Testis (tissue), 3 donors: ENCODE data around the gene TP53INP2. TPM values are rescaled to one million over a fixed set of nuclear protein-coding genes. Genes with fewer than 3 reads are reported as not detected.

Experiments
- DNase-seq: peaks from one replicate; pipeline ENCODE4 v3.0.0-alpha.2; 2019
- H3K27ac ChIP-seq, 2 donors: fragments of 200-600 bp; sonication (generic); one replicate each; pipeline ENCODE4 v1.5.1; 2019
- H3K27me3 ChIP-seq: fragments of 200-600 bp; sonication (generic); one replicate; pipeline ENCODE4 v1.5.1; 2019
- H3K36me3 ChIP-seq: fragments of 200-600 bp; sonication (generic); one replicate; pipeline ENCODE4 v1.5.1; 2017; ENCODE audit warnings: low read depth; ENCODE audit errors: missing control alignments
- H3K4me1 ChIP-seq: fragments of 200-600 bp; sonication (generic); one replicate; pipeline ENCODE4 v1.5.1; 2019
- H3K4me3 ChIP-seq, 2 donors: fragments of 200-600 bp; sonication (generic); one replicate each; pipeline ENCODE4 v1.5.1; 2017 to 2019
- H3K9me3 ChIP-seq: fragments of 200-600 bp; sonication (generic); one replicate; pipeline ENCODE4 v1.5.1; 2017
- POLR2A ChIP-seq: fragments of 450-650 bp; IDR thresholded peaks from one replicate; pipeline ENCODE4 v1.6.1; 2017; ENCODE audit warnings: antibody characterized with exemption, mild to moderate bottlenecking, moderate library complexity
- WGBS, 2 donors: methylation state at CpG; one replicate each; pipeline ENCODE4 v1.1.5; 2018; 5-methylcytosine and 5-hydroxymethylcytosine counted together
- intact Hi-C: fragments of 100-400 bp; cut with DNase I; formaldehyde crosslinking; loops from one replicate; pipeline ENCODE4 v1.15.1; 2023; ENCODE audit warnings: low total_unique reads
- polyA plus RNA-seq: library from polyadenylated mRNA; stranded (reverse); fragments of 350-450 nt; fragmentation: Illumina TruSeq; extraction: RNeasy Lipid Tissue Mini Kit (QIAGEN cat#74804); gene quantifications from one replicate; pipeline ENCODE4 v1.2.3, GENCODE V29; 2014; ENCODE audit warnings: low read depth, low replicate concordance; ENCODE audit not compliant: insufficient read depth
- total RNA-seq, 2 donors: library from RNA; depleted of rRNA; stranded (reverse); fragments of >200 nt; gene quantifications; one replicate each; pipeline ENCODE4 v1.2.3, GENCODE V29; 2016
- TF ChIP-seq, protein P1 (sequence below), 3 experiments: fragments of 450-650 bp in 2 of 3; fragments of 200-600 bp in 1 of 3; sonication (generic) in 1 of 3; IDR thresholded peaks; one replicate each; pipeline ENCODE4 v1.5.1; 2016 to 2019; ENCODE audit warnings: antibody characterized with exemption in 3 of 3, mild to moderate bottlenecking in 2 of 3, moderate library complexity in 1 of 3

Gene TP53INP2
- total and polyA plus RNA-seq, 3 donors from 2014 or later, result 35.3 to 59.9 (median 39.9) TPM

- intact Hi-C loops, result no loop called here
- H3K27ac ChIP-seq, result no peak overlapping the region
- WGBS, 2 donors, result 91 to 93% methylated on average over 3 of the region's 3 CpGs
- DNase-seq, result no peak
- H3K27me3 ChIP-seq, result no peaks in the 10 kb centered on the region
- no peaks in the 10 kb centered on the region for H3K4me1 ChIP-seq
- H3K9me3 ChIP-seq, result no peaks in the 10 kb centered on the region
- H3K36me3 ChIP-seq, result no peaks in the 10 kb centered on the region
- no peak overlapping the region for H3K4me3 ChIP-seq
- no peak for TF ChIP-seq POLR2A
These were observed 20.5 kb upstream of the TP53INP2 start for GRCh38 chr20:34683667-34684066.

- Histone ChIP-seq H3K4me1 (no peaks in the 10 kb centered on the region), H3K27me3 (no peaks in the 10 kb centered on the region), H3K36me3 (no peaks in the 10 kb centered on the region), H3K27ac (no peak overlapping the region), H3K4me3 (no peak overlapping the region), H3K9me3 (no peaks in the 10 kb centered on the region)
- 76% methylated on average over 2 of the region's 2 CpGs for WGBS, 2 donors
- TF ChIP-seq, protein P1, sequence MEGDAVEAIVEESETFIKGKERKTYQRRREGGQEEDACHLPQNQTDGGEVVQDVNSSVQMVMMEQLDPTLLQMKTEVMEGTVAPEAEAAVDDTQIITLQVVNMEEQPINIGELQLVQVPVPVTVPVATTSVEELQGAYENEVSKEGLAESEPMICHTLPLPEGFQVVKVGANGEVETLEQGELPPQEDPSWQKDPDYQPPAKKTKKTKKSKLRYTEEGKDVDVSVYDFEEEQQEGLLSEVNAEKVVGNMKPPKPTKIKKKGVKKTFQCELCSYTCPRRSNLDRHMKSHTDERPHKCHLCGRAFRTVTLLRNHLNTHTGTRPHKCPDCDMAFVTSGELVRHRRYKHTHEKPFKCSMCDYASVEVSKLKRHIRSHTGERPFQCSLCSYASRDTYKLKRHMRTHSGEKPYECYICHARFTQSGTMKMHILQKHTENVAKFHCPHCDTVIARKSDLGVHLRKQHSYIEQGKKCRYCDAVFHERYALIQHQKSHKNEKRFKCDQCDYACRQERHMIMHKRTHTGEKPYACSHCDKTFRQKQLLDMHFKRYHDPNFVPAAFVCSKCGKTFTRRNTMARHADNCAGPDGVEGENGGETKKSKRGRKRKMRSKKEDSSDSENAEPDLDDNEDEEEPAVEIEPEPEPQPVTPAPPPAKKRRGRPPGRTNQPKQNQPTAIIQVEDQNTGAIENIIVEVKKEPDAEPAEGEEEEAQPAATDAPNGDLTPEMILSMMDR (IDR thresholded peaks at IDR 0.05), result no peak
- TF ChIP-seq POLR2A, result no peak
- intact Hi-C loops, result no loop called here
- no peak for DNase-seq
These were observed 14.7 kb upstream of the TP53INP2 start for GRCh38 chr20:34689486-34689885.

DNA sequence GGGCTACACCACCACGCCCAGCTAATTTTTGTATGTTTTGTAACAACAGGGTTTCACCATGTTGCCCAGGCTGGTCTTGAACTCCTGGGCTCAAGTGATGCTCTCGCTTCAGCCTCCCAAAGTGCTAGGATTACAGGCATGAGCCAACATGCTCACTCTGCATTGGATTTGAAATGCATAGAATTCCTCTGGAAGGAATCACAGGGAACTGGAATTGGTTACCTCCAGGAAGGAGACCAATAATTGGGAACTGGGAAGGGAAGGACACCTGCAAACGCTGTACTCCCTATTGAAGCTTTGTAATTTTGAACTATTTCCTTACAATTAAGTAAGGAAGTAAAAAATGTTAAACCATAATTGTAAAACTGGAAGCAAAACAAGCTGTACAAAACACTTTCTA is 12.3 kb upstream of the TP53INP2 start:
- no peaks in the 10 kb centered on the region for H3K36me3 ChIP-seq
- H3K4me1 ChIP-seq, result no peaks in the 10 kb centered on the region
- TF ChIP-seq, protein P1 (IDR thresholded peaks at IDR 0.05), result no peak
- TF ChIP-seq POLR2A, result no peak
- no peak overlapping the region for H3K4me3 ChIP-seq
- H3K9me3 ChIP-seq, result no peaks in the 10 kb centered on the region
- intact Hi-C loops, result no loop called here
- DNase-seq, result no peak
- WGBS, 2 donors, result 86 to 92% methylated on average over 3 of the region's 3 CpGs
- H3K27me3 ChIP-seq, result no peaks in the 10 kb centered on the region
- no peak overlapping the region for H3K27ac ChIP-seq

DNA sequence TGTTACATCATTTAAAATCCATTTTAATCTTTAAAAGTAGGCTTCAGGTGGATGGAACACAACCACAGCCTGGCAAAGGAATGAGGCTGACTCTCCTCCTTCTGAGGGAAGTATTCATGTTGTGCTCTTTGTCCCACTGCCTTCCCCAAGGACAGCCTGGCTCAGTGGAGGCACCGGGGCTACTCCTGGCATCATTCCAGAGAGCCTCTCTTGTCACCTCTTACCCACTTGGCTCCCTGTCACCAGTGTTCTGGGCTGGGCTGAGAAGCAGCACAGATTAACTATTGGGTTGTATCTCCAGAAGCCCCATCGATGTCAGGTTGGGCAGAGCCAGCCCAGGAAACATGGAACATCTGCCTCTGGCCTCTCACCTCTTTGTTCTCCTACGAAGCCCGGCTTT is 10.7 kb upstream of the TP53INP2 start:
- TF ChIP-seq, protein P1 (IDR thresholded peaks at IDR 0.05), result no peak
- no peak for TF ChIP-seq POLR2A
- Histone ChIP-seq H3K36me3 (no peaks in the 10 kb centered on the region), H3K4me3 (no peak overlapping the region), H3K9me3 (no peaks in the 10 kb centered on the region), H3K27me3 (no peaks in the 10 kb centered on the region), H3K4me1 (no peaks in the 10 kb centered on the region), H3K27ac (no peak overlapping the region)
- DNase-seq, result no peak
- intact Hi-C loops, result no loop called here
- WGBS, 2 donors, result 41 to 71% methylated on average over 4 of the region's 4 CpGs

DNA sequence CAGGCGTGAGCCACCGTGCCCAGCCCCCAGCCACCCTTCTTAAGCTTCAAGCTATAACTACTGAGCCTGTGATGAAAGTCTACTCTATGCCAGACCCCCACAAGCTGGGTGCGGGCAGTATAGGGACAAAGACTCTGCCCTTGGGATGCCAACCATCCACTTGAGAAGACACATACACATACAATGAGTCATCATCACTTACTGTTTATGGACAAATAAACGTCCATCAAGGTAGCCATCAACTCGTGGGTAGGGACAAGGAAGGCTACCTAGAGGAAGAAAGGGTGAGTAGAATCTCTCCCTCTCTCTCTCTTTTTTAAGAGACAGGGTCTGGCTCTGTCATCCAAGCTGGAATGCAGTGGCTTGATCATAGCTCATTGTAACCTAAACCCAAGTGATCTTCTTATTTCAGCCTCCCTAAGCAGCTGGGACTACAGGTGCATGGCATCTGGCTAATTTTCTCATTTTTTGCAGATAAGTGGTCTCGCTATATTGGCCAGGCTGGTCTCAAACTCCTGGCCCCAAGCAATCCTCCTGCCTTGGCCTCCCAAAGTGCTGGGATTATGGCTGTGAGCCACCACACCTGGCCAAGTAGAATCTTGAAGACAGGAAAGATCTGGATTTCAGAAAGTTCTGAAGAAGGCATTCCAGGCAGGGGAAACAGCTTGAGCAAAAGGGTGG is 2.6 kb upstream of the TP53INP2 start:
- WGBS, 2 donors, result 84 to 85% methylated on average over 6 of the region's 6 CpGs
- Histone ChIP-seq H3K4me3 (no peak overlapping the region), H3K36me3 (no peaks in the 10 kb centered on the region), H3K9me3 (no peaks in the 10 kb centered on the region), H3K27me3 (no peaks in the 10 kb centered on the region), H3K27ac (no peak overlapping the region), H3K4me1 (peaks cover 10% of the 10 kb centered on the region)
- TF ChIP-seq, protein P1 (IDR thresholded peaks at IDR 0.05), result no peak
- no peak for TF ChIP-seq POLR2A
- no peak for DNase-seq
- intact Hi-C loops, result no loop called here
